Measurements from ENCODE around the gene MS4A13. TPM values are rescaled to one million over a fixed set of nuclear protein-coding genes. Genes with fewer than 3 reads are reported as not detected.

Gene MS4A13
- total and polyA plus RNA-seq, 2 of the 8 experiments (the other 6 are each of a cell fraction or from before 2014, with no cell fraction given) = not detected

- FAIRE-seq (no peak), DNase-seq (ENCODE audit: low read depth in 1 of 2, low spot score in 2 of 2) (no peak)
- no peaks in the 10 kb centered on the region for H3K79me1 ChIP-seq (ENCODE audit: low read depth, low read length)
- TF ChIP-seq CTCF (IDR thresholded peaks at IDR 0.05; ENCODE audit: control extremely low read depth in 1 of 3, insufficient read depth in 1 of 3, low read depth in 1 of 3, low read length in 3 of 3) (peak in 1 of 3 experiments; percentile 35; a peak in 2 of 4 replicates), RAD21 (IDR thresholded peaks at IDR 0.05 in 1 of 2, conservative IDR thresholded peaks at IDR 0.05 in 1 of 2; ENCODE audit: low read depth in 2 of 2, low read length in 2 of 2) (0 out of 4 replicates have a peak, but pooled peaks of 1 of the 2 experiments have one; percentile 7), RBBP5 (IDR thresholded peaks at IDR 0.05; ENCODE audit: borderline replicate concordance, low read depth, low read length) (no peak), SRF (IDR thresholded peaks at IDR 0.05; ENCODE audit: low read depth, low read length) (no peak), CHD1 (IDR thresholded peaks at IDR 0.05; ENCODE audit: low read depth, low read length) (no peak), CBX5 (IDR thresholded peaks at IDR 0.05; ENCODE audit: low read depth, low read length) (no peak)
- ChIA-PET CTCF (ENCODE audit: partially characterized antibody) (interaction anchor here (0.6 to 2.2 kb wide), 17 partner anchors 10 to 324 kb away, joined by 3 to 9 read pairs (median 3); no protein-coding TSS in a partner anchor), POLR2A (ENCODE audit: partially characterized antibody) (interaction anchor here (0.6 kb wide), 1 partner anchor 484 kb away, joined by 3 read pairs; no protein-coding TSS in a partner anchor)
- no peak overlapping the region for H3K56ac ChIP-seq (replicated peaks; ENCODE audit: insufficient read length, low read depth, low read length)
- no peak overlapping the region for H3K9ac ChIP-seq (replicated peaks in 1 of 4; ENCODE audit: extremely low read depth in 1 of 4, low read depth in 3 of 4, low read length in 3 of 4)
- no peak overlapping the region for H3K14ac ChIP-seq (ENCODE audit: insufficient read length)
- no peaks in the 10 kb centered on the region for H3K36me3 ChIP-seq (ENCODE audit: control insufficient read depth in 2 of 4, insufficient read depth in 4 of 4, low read length in 3 of 4)
- H3K4me3 ChIP-seq (ENCODE audit: extremely low read depth in 1 of 4, insufficient read depth in 2 of 4, low read depth in 3 of 4, low read length in 4 of 4) = no peak overlapping the region
- H2AFZ ChIP-seq (ENCODE audit: low read length) = no peak overlapping the region
- no peaks in the 10 kb centered on the region for H4K20me1 ChIP-seq (replicated peaks in 1 of 2; ENCODE audit: control insufficient read depth in 1 of 2, insufficient read depth in 2 of 2, low read length in 2 of 2)
- H3K4ac ChIP-seq (replicated peaks; ENCODE audit: insufficient read length, low read depth, low read length) = no peak overlapping the region
- no peak overlapping the region for H2BK20ac ChIP-seq (ENCODE audit: low read length)
- H3K4me1 ChIP-seq (replicated peaks in 1 of 4; ENCODE audit: control insufficient read depth in 3 of 4, insufficient read depth in 4 of 4, low read length in 3 of 4) = no peaks in the 10 kb centered on the region
- H4K5ac ChIP-seq (ENCODE audit: insufficient read length, low read depth, low read length) = no peak overlapping the region
- H3K27ac ChIP-seq (ENCODE audit: low read depth, low read length) = no peak overlapping the region
- no peak overlapping the region for H2BK120ac ChIP-seq (replicated peaks; ENCODE audit: low read depth, low read length)
- 81% methylated on average over 2 of the region's 2 CpGs; no CpG with 5 or more reads in 1 of the 2 experiments for WGBS, 2 experiments (ENCODE audit: extremely low coverage in 1 of 2, insufficient coverage in 1 of 2, insufficient read length in 1 of 2, insufficient replicate concordance in 2 of 2, low coverage in 1 of 2, low lambda C conversion rate in 2 of 2, missing lambda C conversion rate in 1 of 2)
- H3K23me2 ChIP-seq (ENCODE audit: low read depth, low read length) = no peaks in the 10 kb centered on the region
- no peaks in the 10 kb centered on the region for H3K79me2 ChIP-seq (ENCODE audit: control insufficient read depth in 1 of 2, insufficient read depth in 2 of 2, low read length in 2 of 2)
- H2BK12ac ChIP-seq (ENCODE audit: low read depth, low read length) = no peak overlapping the region
- no peaks in the 10 kb centered on the region for H3K9me3 ChIP-seq (ENCODE audit: insufficient read depth in 2 of 2, low read depth in 1 of 2, low read length in 1 of 2)
- no peaks in the 10 kb centered on the region for H3K27me3 ChIP-seq (replicated peaks in 1 of 4; ENCODE audit: control insufficient read depth in 3 of 4, extremely low read depth in 1 of 4, insufficient read depth in 3 of 4, low read length in 3 of 4)
- no peak overlapping the region for H3K18ac ChIP-seq (ENCODE audit: extremely low read depth, low read length)
- H4K8ac ChIP-seq (ENCODE audit: extremely low read depth, insufficient read depth, low read length) = no peak overlapping the region
- no peak overlapping the region for H2BK15ac ChIP-seq (ENCODE audit: low read length)
- H3K4me2 ChIP-seq (ENCODE audit: insufficient read depth in 1 of 2, low read depth in 2 of 2, low read length in 2 of 2) = no peak overlapping the region
- no peak overlapping the region for H4K91ac ChIP-seq (replicated peaks; ENCODE audit: insufficient read length, low read length)
- H2BK5ac ChIP-seq (ENCODE audit: low read depth, low read length) = no peak overlapping the region
- H2AK5ac ChIP-seq (ENCODE audit: low read depth, low read length) = no peak overlapping the region
- H3K23ac ChIP-seq (ENCODE audit: insufficient read length) = no peak overlapping the region
These were observed 74.4 kb downstream of the MS4A13 start for GRCh38 chr11:60589611-60590010.

All from H1 (cell line).